Right renal pelvis (tissue), 4 donors: ENCODE data around the gene TCF12. TPM values are rescaled to one million over a fixed set of nuclear protein-coding genes. Genes with fewer than 3 reads are reported as not detected.

Experiments used
- DNase-seq, 4 donors: peaks; one replicate each; pipeline ENCODE4 v3.0.0-alpha.2; 2013; ENCODE audit warnings: low read depth in 4 of 4, low spot score in 3 of 4, missing footprints in 1 of 4
- polyA plus RNA-seq, 4 donors: library from polyadenylated mRNA; unstranded; fragments of 120-200 nt; gene quantifications; one replicate each; pipeline ENCODE4 v1.2.1, GENCODE V29; 2013; ENCODE audit not compliant: insufficient read length in 4 of 4

TCF12 gene
- 100 to 1,000 TPM; 138 to 207 (median 199) TPM for polyA plus RNA-seq

GRCh38 chr15:56918046-56918938 is at the start of gene TCF12:
Gene TCF12, plus strand, starts transcription at chr15:56918644. Its CDS starts 1,270 bp downstream, at chr15:56919914.
- peak; percentile 93 to 96 (median 95) for DNase-seq

- DNase-seq: no peak
Measured at GRCh38 chr15:56869573-56869972, 48.9 kb upstream of the TCF12 start.

- no peak for DNase-seq
Measured at GRCh38 chr15:56871185-56871584, 47.3 kb upstream of the TCF12 start.

- DNase-seq: no peak
Measured at GRCh38 chr15:56871867-56872266, 46.6 kb upstream of the TCF12 start.

- no peak for DNase-seq
Measured at GRCh38 chr15:56877255-56877970, 41.0 kb upstream of the TCF12 start.

GRCh38 chr15:56879502-56879901 is 38.9 kb upstream of the TCF12 start:
- DNase-seq: no peak

- DNase-seq: no peak
Measured at GRCh38 chr15:56883088-56883487, 35.4 kb upstream of the TCF12 start.

GRCh38 chr15:56886363-56886931 is 32.0 kb upstream of the TCF12 start:
- DNase-seq: peak in 1 of 4 donors; percentile 10

GRCh38 chr15:56886932-56887781 is 31.3 kb upstream of the TCF12 start:
- DNase-seq: peak; percentile 90 to 91 (median 90)

GRCh38 chr15:56887782-56888438 is 30.5 kb upstream of the TCF12 start:
- no peak for DNase-seq

- no peak for DNase-seq
Measured at GRCh38 chr15:56890038-56890437, 28.4 kb upstream of the TCF12 start.

GRCh38 chr15:56891852-56892440 is 26.5 kb upstream of the TCF12 start:
- no peak for DNase-seq

GRCh38 chr15:56892659-56893363 is 25.6 kb upstream of the TCF12 start:
- no peak for DNase-seq

GRCh38 chr15:56893364-56893678 is 25.1 kb upstream of the TCF12 start:
- no peak for DNase-seq

GRCh38 chr15:56894601-56895000 is 23.8 kb upstream of the TCF12 start:
- DNase-seq: no peak

GRCh38 chr15:56901931-56902330 is 16.5 kb upstream of the TCF12 start:
- no peak for DNase-seq

GRCh38 chr15:56906766-56907165 is 11.7 kb upstream of the TCF12 start:
- DNase-seq: no peak

- DNase-seq: no peak
Measured at GRCh38 chr15:56910801-56911200, 7.6 kb upstream of the TCF12 start.

- no peak for DNase-seq
Measured at GRCh38 chr15:56913241-56913640, 5.2 kb upstream of the TCF12 start.
